Measurements from ENCODE around the gene ARL8B. TPM values are rescaled to one million over a fixed set of nuclear protein-coding genes. Genes with fewer than 3 reads are reported as not detected.

The ARL8B gene
- total RNA-seq, 1 experiment from 2014 or later, result 28.3 TPM

DNA sequence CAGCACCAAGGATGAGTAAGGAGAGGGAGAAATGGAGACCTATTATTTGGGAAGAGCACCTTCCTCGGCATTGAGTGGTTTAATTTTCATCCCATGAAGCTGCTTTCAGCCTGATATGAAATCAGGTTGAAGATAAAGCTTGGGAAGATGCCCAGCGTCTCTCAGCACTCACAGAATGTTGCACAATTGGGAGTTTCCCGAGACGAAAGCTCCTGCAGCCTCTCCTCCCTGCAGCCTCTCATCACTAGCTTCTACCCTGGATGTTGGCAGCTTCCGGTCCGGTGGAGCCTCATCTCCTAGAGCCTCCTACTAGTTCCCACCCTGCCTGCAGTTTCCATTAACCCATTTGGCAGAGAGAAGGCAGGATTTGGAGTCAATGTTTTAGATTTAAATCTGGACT lies 105.7 kb downstream of the ARL8B start:
- H3K27me3 Mint-ChIP-seq (ENCODE audit: low read depth), result no peaks in the 10 kb centered on the region
- no peak for ATAC-seq
- ChIA-PET CTCF (no interaction called here), POLR2A (no interaction called here)
- peaks cover 17% of the 10 kb centered on the region for H3K4me1 Mint-ChIP-seq
- no peaks in the 10 kb centered on the region for H3K36me3 Mint-ChIP-seq
- no peaks in the 10 kb centered on the region for H3K9me3 Mint-ChIP-seq
- TF ChIP-seq FOXJ3 (CRISPR knock-in tag; IDR thresholded peaks at IDR 0.05; ENCODE audit: borderline replicate concordance), result no peak
- TF ChIP-seq SP1 (CRISPR knock-in tag; conservative IDR thresholded peaks at IDR 0.05), result no peak
- no peak for TF ChIP-seq SMAD3 (CRISPR knock-in tag; IDR thresholded peaks at IDR 0.05; ENCODE audit: borderline replicate concordance)
- TF ChIP-seq, protein P1, sequence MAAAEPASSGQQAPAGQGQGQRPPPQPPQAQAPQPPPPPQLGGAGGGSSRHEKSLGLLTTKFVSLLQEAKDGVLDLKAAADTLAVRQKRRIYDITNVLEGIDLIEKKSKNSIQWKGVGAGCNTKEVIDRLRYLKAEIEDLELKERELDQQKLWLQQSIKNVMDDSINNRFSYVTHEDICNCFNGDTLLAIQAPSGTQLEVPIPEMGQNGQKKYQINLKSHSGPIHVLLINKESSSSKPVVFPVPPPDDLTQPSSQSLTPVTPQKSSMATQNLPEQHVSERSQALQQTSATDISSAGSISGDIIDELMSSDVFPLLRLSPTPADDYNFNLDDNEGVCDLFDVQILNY (CRISPR knock-in tag; IDR thresholded peaks at IDR 0.05), result no peak
- TF ChIP-seq SOX15 (CRISPR knock-in tag; IDR thresholded peaks at IDR 0.05), result no peak
- TF ChIP-seq, protein P2, sequence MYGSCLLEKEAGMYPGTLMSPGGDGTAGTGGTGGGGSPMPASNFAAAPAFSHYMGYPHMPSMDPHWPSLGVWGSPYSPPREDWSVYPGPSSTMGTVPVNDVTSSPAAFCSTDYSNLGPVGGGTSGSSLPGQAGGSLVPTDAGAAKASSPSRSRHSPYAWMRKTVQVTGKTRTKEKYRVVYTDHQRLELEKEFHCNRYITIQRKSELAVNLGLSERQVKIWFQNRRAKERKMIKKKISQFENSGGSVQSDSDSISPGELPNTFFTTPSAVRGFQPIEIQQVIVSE (CRISPR knock-in tag; IDR thresholded peaks at IDR 0.05; ENCODE audit: borderline replicate concordance), result no peak
- no peak for TF ChIP-seq OVOL2 (CRISPR knock-in tag; IDR thresholded peaks at IDR 0.05; ENCODE audit: borderline replicate concordance)
- TF ChIP-seq, protein P3, sequence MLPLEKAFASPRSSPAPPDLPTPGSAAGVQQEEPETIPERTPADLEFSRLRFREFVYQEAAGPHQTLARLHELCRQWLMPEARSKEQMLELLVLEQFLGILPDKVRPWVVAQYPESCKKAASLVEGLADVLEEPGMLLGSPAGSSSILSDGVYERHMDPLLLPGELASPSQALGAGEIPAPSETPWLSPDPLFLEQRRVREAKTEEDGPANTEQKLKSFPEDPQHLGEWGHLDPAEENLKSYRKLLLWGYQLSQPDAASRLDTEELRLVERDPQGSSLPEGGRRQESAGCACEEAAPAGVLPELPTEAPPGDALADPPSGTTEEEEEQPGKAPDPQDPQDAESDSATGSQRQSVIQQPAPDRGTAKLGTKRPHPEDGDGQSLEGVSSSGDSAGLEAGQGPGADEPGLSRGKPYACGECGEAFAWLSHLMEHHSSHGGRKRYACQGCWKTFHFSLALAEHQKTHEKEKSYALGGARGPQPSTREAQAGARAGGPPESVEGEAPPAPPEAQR (CRISPR knock-in tag; IDR thresholded peaks at IDR 0.05), result no peak
- TF ChIP-seq IRF2 (CRISPR knock-in tag; IDR thresholded peaks at IDR 0.05; ENCODE audit: borderline replicate concordance, low read depth), result no peak
- no peak for TF ChIP-seq JAZF1 (CRISPR knock-in tag; IDR thresholded peaks at IDR 0.05)
- TF ChIP-seq, protein P4, sequence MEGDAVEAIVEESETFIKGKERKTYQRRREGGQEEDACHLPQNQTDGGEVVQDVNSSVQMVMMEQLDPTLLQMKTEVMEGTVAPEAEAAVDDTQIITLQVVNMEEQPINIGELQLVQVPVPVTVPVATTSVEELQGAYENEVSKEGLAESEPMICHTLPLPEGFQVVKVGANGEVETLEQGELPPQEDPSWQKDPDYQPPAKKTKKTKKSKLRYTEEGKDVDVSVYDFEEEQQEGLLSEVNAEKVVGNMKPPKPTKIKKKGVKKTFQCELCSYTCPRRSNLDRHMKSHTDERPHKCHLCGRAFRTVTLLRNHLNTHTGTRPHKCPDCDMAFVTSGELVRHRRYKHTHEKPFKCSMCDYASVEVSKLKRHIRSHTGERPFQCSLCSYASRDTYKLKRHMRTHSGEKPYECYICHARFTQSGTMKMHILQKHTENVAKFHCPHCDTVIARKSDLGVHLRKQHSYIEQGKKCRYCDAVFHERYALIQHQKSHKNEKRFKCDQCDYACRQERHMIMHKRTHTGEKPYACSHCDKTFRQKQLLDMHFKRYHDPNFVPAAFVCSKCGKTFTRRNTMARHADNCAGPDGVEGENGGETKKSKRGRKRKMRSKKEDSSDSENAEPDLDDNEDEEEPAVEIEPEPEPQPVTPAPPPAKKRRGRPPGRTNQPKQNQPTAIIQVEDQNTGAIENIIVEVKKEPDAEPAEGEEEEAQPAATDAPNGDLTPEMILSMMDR (IDR thresholded peaks at IDR 0.05), result no peak
- TF ChIP-seq ZBTB21 (CRISPR knock-in tag; IDR thresholded peaks at IDR 0.05; ENCODE audit: borderline replicate concordance), result no peak
- no peak overlapping the region for H3K4me3 Mint-ChIP-seq
- DNase-seq (ENCODE audit: low spot score), result no peak
- H3K27ac Mint-ChIP-seq, result no peak overlapping the region

DNA sequence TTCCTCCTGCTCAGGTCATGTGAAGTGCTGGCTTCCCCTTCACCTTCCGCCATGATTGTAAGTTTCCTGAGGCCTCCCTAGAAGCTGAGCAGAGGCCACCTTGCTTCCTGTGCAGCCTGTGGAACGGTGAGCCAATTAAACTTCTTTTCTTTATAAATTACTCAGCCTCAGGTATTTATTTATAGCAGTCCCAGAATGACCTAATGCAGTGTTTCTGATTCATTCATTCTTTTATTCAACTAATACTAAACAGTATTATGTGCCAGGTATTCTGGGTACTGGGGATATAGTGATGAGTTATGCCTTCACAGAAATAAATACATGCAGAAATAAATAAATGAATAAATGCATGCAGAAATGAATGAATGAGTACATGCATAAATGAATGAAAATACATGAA lies 107.3 kb downstream of the ARL8B start:
- Mint-ChIP-seq H3K4me3 (no peak overlapping the region), H3K9me3 (no peaks in the 10 kb centered on the region), H3K36me3 (no peaks in the 10 kb centered on the region), H3K27me3 (ENCODE audit: low read depth) (no peaks in the 10 kb centered on the region), H3K4me1 (peaks cover 14% of the 10 kb centered on the region), H3K27ac (no peak overlapping the region)
- ATAC-seq (no peak), DNase-seq (ENCODE audit: low spot score) (no peak)
- TF ChIP-seq ATF1 (CRISPR knock-in tag; IDR thresholded peaks at IDR 0.05), result no peak
- no peak for TF ChIP-seq ZNF671 (CRISPR knock-in tag; IDR thresholded peaks at IDR 0.05)
- TF ChIP-seq, protein P5, sequence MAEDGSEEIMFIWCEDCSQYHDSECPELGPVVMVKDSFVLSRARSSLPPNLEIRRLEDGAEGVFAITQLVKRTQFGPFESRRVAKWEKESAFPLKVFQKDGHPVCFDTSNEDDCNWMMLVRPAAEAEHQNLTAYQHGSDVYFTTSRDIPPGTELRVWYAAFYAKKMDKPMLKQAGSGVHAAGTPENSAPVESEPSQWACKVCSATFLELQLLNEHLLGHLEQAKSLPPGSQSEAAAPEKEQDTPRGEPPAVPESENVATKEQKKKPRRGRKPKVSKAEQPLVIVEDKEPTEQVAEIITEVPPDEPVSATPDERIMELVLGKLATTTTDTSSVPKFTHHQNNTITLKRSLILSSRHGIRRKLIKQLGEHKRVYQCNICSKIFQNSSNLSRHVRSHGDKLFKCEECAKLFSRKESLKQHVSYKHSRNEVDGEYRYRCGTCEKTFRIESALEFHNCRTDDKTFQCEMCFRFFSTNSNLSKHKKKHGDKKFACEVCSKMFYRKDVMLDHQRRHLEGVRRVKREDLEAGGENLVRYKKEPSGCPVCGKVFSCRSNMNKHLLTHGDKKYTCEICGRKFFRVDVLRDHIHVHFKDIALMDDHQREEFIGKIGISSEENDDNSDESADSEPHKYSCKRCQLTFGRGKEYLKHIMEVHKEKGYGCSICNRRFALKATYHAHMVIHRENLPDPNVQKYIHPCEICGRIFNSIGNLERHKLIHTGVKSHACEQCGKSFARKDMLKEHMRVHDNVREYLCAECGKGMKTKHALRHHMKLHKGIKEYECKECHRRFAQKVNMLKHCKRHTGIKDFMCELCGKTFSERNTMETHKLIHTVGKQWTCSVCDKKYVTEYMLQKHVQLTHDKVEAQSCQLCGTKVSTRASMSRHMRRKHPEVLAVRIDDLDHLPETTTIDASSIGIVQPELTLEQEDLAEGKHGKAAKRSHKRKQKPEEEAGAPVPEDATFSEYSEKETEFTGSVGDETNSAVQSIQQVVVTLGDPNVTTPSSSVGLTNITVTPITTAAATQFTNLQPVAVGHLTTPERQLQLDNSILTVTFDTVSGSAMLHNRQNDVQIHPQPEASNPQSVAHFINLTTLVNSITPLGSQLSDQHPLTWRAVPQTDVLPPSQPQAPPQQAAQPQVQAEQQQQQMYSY (CRISPR knock-in tag; IDR thresholded peaks at IDR 0.05), result no peak
- TF ChIP-seq, protein P6, sequence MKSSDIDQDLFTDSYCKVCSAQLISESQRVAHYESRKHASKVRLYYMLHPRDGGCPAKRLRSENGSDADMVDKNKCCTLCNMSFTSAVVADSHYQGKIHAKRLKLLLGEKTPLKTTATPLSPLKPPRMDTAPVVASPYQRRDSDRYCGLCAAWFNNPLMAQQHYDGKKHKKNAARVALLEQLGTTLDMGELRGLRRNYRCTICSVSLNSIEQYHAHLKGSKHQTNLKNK (CRISPR knock-in tag; IDR thresholded peaks at IDR 0.05), result no peak
- TF ChIP-seq, protein P7, sequence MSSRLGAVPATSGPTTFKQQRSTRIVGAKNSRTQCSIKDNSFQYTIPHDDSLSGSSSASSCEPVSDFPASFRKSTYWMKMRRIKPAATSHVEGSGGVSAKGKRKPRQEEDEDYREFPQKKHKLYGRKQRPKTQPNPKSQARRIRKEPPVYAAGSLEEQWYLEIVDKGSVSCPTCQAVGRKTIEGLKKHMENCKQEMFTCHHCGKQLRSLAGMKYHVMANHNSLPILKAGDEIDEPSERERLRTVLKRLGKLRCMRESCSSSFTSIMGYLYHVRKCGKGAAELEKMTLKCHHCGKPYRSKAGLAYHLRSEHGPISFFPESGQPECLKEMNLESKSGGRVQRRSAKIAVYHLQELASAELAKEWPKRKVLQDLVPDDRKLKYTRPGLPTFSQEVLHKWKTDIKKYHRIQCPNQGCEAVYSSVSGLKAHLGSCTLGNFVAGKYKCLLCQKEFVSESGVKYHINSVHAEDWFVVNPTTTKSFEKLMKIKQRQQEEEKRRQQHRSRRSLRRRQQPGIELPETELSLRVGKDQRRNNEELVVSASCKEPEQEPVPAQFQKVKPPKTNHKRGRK (CRISPR knock-in tag; IDR thresholded peaks at IDR 0.05; ENCODE audit: borderline replicate concordance), result no peak
- TF ChIP-seq, protein P2 (CRISPR knock-in tag; IDR thresholded peaks at IDR 0.05; ENCODE audit: borderline replicate concordance), result no peak
- no peak for TF ChIP-seq ZNF396 (CRISPR knock-in tag; IDR thresholded peaks at IDR 0.05; ENCODE audit: borderline replicate concordance)
- TF ChIP-seq, protein P8, sequence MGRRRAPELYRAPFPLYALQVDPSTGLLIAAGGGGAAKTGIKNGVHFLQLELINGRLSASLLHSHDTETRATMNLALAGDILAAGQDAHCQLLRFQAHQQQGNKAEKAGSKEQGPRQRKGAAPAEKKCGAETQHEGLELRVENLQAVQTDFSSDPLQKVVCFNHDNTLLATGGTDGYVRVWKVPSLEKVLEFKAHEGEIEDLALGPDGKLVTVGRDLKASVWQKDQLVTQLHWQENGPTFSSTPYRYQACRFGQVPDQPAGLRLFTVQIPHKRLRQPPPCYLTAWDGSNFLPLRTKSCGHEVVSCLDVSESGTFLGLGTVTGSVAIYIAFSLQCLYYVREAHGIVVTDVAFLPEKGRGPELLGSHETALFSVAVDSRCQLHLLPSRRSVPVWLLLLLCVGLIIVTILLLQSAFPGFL (CRISPR knock-in tag; IDR thresholded peaks at IDR 0.05; ENCODE audit: borderline replicate concordance), result no peak
- no peak for TF ChIP-seq NFYB (CRISPR knock-in tag; conservative IDR thresholded peaks at IDR 0.05; ENCODE audit: low read depth)
- TF ChIP-seq OVOL2 (CRISPR knock-in tag; IDR thresholded peaks at IDR 0.05; ENCODE audit: borderline replicate concordance), result no peak
- no peak for TF ChIP-seq JUN (CRISPR knock-in tag; IDR thresholded peaks at IDR 0.05)
- ChIA-PET POLR2A (no interaction called here), CTCF (no interaction called here)
